ENCODE measurements around the gene MTHFD2L.

MTHFD2L gene

DNA sequence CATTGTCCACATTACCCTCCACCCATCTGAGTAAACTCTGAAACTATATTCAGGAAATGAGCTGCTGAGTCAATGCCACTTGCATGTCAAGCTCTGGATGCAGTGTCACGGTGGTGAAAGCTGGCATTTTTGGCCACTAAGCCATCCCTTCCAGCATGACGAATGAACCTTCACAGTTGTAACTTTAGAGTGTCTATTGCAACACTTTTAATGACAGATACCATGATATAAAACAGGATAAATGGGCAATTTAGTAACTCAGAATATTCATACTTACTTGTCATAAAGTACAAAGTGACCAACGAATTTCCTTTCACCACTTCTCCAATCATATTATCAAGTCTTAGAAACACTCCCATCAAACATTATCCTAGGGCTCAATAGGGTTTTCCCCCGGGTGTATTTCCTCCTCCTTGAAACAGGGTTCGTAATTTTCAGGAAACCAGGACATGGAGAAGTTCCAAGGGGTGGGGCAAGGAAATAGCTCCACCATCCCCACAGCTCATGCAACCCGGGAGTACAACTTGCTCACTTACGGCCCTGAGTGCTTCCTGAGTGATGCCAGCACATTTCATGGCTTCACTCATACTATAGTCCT lies 73.1 kb downstream of the MTHFD2L start:
- in situ Hi-C loops (cut with MboI; ENCODE audit: low sequenced_read_pairs, unreplicated experiment), result no loop called here
- DNase-seq (ENCODE audit: low spot score), result no peak
- TF ChIP-seq, protein P1, sequence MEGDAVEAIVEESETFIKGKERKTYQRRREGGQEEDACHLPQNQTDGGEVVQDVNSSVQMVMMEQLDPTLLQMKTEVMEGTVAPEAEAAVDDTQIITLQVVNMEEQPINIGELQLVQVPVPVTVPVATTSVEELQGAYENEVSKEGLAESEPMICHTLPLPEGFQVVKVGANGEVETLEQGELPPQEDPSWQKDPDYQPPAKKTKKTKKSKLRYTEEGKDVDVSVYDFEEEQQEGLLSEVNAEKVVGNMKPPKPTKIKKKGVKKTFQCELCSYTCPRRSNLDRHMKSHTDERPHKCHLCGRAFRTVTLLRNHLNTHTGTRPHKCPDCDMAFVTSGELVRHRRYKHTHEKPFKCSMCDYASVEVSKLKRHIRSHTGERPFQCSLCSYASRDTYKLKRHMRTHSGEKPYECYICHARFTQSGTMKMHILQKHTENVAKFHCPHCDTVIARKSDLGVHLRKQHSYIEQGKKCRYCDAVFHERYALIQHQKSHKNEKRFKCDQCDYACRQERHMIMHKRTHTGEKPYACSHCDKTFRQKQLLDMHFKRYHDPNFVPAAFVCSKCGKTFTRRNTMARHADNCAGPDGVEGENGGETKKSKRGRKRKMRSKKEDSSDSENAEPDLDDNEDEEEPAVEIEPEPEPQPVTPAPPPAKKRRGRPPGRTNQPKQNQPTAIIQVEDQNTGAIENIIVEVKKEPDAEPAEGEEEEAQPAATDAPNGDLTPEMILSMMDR (IDR thresholded peaks at IDR 0.05; ENCODE audit: borderline replicate concordance, control extremely low read depth, extremely low read depth, insufficient read depth, missing control alignments), result no peak

DNA sequence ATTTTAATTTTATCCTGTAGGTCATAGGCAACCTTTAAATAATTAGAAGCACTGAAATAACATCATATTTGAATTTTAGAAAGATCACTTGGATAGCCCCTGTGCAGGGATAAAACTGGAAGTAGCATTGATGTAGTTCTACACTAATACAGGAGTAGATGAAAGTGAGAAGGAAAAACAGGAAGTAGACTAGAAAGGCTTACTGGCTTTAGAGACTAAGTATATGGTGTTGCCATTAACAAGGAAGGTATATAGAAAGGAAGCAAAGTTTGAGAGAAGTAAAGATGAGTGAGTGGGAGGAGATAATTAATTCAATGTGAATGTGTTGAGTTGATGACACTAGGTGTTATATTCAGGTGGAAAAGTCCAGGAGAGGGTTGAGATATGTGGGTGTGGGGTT lies 77.2 kb downstream of the MTHFD2L start:
- DNase-seq (ENCODE audit: low spot score), result no peak
- in situ Hi-C loops (cut with MboI; ENCODE audit: low sequenced_read_pairs, unreplicated experiment), result no loop called here
- TF ChIP-seq, protein P1 (IDR thresholded peaks at IDR 0.05; ENCODE audit: borderline replicate concordance, control extremely low read depth, extremely low read depth, insufficient read depth, missing control alignments), result no peak

DNA sequence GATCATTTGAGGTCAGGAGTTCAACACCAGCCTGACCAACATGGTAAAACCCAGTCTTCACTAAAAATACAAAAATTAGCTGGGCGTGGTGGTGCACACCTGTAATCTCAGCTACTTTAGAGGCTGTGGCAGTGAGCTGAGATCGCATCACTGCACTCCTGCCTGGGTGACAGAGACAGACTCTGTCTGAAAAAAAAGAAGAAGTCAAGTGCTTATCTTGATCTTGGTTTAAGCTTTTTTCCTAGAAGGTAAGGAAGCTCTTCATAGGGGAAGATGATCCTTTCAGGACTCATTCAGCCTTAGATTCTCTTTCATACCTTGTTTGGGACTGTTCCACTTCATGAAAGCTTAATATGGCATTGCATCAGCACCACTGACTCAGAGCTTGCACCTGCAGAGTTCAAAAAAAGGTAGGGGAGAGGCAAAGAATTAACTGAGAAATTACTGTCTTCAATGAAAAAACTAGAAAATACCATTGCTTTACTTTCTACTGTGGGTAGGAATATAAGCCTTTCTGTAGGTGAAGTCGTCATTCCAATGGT lies 79.6 kb downstream of the MTHFD2L start:
- no peak for DNase-seq (ENCODE audit: low spot score)
- TF ChIP-seq, protein P1 (IDR thresholded peaks at IDR 0.05; ENCODE audit: borderline replicate concordance, control extremely low read depth, extremely low read depth, insufficient read depth, missing control alignments), result no peak
- in situ Hi-C loops (cut with MboI; ENCODE audit: low sequenced_read_pairs, unreplicated experiment), result no loop called here

DNA sequence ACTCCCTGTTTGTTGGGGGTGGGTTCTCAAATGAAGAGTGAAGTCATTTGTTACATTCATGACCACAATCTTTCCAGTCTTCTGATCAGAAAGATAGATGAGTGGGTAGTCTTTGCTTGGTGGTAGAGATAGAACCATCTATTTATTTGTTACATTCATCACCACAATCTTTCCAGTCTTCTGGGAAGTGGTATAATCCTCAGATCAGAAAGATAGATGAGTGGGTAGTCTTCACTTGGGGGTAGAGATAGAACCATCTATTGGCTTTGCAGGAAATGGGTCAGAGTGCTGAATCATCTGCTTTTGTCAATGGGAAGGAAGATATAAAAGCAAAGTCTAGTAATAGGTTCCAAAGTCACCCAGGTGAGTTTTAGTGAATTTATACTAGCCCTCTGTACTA lies 86.1 kb downstream of the MTHFD2L start:
- in situ Hi-C loops (cut with MboI; ENCODE audit: low sequenced_read_pairs, unreplicated experiment), result no loop called here
- TF ChIP-seq, protein P1 (IDR thresholded peaks at IDR 0.05; ENCODE audit: borderline replicate concordance, control extremely low read depth, extremely low read depth, insufficient read depth, missing control alignments), result no peak
- DNase-seq (ENCODE audit: low spot score), result no peak

DNA sequence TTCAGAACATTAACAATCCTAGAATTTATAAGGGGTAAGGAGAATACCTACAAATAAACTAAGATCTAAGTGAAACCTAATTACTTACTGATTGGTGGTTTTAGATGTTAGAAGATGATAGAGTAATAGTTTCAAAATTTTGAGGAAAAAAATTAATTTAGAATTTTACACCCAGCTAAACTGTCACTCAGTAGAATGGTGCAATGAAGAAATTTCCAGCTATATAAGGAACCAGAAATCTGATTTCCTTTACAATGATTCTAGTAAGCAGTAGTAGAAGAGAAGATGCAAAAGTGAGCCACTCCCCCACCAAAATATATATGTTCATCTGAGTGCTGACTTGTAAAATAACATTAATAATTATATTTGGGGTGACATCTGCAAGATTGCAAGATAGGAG lies 95.0 kb downstream of the MTHFD2L start:
- TF ChIP-seq, protein P1 (IDR thresholded peaks at IDR 0.05; ENCODE audit: borderline replicate concordance, control extremely low read depth, extremely low read depth, insufficient read depth, missing control alignments), result no peak
- in situ Hi-C loops (cut with MboI; ENCODE audit: low sequenced_read_pairs, unreplicated experiment), result no loop called here
- no peak for DNase-seq (ENCODE audit: low spot score)

DNA sequence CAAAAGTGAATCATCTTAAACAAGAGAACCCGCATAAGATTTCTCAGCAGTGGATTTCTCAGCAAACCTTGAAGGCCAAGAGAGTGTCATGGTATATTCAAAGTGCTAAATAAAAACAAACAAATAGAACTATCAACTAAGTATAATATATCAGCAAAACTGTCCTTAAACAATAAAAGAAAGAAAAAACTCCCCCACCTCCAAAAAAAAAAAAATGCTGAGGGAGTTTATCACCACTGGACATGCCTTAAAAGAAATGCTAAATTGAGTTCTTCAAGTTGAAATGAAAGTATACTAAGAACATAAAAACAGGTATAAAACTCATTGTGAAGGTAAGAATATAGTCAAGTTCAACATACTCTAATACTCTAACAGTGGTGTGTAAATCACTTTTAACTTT lies 96.5 kb downstream of the MTHFD2L start:
- TF ChIP-seq, protein P1 (IDR thresholded peaks at IDR 0.05; ENCODE audit: borderline replicate concordance, control extremely low read depth, extremely low read depth, insufficient read depth, missing control alignments), result no peak
- DNase-seq (ENCODE audit: low spot score), result no peak
- in situ Hi-C loops (cut with MboI; ENCODE audit: low sequenced_read_pairs, unreplicated experiment), result no loop called here

Measured in GM13976 (cell line).